Astrocyte of the spinal cord (primary cell): ENCODE data around the gene PIK3CA.

Experiments
- DNase-seq: peaks from one replicate; pipeline ENCODE4 v3.0.0; 2011; ENCODE audit warnings: low read depth, low spot score
- H3K4me3 ChIP-seq: 2 replicates; pipeline ENCODE4 v1.5.1; 2011; ENCODE audit warnings: low read depth, mild to moderate bottlenecking, low read length, moderate library complexity
- in situ Hi-C: cut with HindIII; loops from 2 replicates; pipeline ENCODE4 v1.10.0; 2017; ENCODE audit warnings: low sequenced_read_pairs
- TF ChIP-seq, protein P1 (sequence below): IDR thresholded peaks from 2 replicates; pipeline ENCODE4 v1.5.1; 2012; ENCODE audit warnings: low read depth, mild to moderate bottlenecking, low read length, inconsistent platforms

Gene PIK3CA

DNA sequence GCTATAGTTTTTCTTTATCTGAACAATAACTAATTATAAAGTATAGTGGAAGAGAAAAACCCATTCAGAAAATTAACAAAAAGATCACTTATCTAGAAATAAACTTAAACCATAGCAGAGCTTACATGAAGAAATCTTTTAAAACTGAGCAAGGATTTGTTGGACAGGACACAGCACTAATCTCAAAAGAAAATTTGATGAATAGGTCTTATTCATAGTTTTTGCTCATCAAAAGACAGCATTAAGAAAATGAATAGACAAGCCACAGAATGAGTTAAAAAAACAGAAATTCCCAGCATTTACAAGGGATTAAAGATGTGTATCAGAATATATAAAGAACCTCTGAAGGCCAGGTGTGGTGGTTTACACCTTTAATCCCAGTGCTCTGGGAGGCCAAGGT lies 29.5 kb downstream of the PIK3CA start:
- TF ChIP-seq, protein P1, sequence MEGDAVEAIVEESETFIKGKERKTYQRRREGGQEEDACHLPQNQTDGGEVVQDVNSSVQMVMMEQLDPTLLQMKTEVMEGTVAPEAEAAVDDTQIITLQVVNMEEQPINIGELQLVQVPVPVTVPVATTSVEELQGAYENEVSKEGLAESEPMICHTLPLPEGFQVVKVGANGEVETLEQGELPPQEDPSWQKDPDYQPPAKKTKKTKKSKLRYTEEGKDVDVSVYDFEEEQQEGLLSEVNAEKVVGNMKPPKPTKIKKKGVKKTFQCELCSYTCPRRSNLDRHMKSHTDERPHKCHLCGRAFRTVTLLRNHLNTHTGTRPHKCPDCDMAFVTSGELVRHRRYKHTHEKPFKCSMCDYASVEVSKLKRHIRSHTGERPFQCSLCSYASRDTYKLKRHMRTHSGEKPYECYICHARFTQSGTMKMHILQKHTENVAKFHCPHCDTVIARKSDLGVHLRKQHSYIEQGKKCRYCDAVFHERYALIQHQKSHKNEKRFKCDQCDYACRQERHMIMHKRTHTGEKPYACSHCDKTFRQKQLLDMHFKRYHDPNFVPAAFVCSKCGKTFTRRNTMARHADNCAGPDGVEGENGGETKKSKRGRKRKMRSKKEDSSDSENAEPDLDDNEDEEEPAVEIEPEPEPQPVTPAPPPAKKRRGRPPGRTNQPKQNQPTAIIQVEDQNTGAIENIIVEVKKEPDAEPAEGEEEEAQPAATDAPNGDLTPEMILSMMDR, result no peak
- in situ Hi-C loops, result no loop called here
- no peak overlapping the region for H3K4me3 ChIP-seq
- no peak for DNase-seq

DNA sequence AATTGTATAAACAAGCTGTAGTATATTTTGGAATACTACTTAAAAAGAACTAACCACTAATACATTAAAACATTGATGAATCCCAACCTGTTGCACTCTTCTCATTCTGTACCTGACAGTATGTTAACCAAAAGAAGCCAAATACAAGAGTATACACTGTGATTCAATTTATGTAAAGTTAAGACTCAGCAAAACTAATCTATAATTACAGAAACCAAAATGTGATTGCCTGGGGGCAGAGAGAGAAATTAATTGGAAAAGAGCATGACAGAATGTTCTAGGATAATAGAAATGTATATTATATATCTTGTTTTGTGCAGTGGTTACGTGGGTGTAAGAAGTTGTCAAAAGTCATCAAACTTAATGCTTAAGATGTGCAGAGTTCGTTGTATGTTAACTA lies 31.1 kb downstream of the PIK3CA start:
- no peak for DNase-seq
- in situ Hi-C loops, result no loop called here
- H3K4me3 ChIP-seq, result no peak overlapping the region
- TF ChIP-seq, protein P1, result no peak

DNA sequence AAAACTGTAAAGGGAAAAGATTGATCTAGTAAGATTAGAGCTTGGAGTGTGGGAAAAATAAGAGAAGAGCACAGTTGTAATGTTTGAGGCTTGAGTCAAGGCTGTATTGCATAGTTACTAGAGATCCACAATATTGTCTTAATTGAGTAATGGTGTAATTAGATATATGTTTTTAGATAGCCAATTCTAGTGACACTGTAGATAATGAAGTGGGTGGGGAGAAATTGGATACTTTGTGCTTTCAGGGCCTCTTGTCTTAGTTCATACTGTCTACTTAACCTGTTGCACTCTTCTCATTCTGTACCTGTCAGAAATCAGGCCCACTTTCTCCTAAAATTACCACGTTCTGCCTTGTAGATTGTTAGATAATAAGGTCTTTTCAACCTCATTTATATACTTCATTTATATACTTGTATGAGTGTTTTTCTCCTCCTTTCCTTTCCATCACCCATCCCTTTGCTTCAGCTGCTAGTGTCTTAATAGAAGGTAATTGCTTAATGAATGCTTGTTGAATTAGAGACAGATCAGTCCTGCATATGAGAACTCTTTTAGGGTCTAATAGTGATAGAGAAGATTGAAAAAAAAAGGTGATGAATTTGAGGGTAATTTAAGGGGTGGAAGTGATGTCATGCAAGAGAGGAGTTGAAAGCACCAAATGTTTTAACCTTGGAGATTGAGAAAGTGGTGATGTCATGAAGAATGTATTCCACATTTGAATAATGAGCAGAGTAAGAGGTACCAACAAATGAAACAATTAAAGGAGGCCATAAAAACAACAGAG lies 32.0 kb downstream of the PIK3CA start:
- in situ Hi-C loops, result no loop called here
- H3K4me3 ChIP-seq, result no peak overlapping the region
- TF ChIP-seq, protein P1, result no peak
- peak; percentile 57 for DNase-seq

DNA sequence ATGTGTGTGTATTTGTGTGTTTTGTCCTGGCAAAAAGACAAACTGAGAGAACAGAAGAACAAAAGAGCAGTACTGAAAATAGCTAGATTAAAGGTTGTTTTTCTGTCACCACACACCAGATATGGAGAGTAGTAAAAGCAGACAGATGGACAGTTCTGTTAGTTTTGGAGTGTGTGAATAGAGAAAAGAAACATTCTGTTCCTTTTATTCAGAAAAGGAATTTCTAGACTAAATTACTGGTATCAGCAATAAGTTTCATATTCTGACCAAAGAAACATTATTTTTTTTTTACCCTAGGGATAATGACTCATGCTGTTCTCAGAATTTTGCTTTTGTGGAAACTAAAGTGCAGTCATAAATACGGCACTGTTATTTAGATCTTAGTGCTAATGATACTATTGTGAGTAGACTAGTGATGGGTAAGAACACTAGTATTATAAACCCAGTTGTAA lies 32.9 kb downstream of the PIK3CA start:
- no peak overlapping the region for H3K4me3 ChIP-seq
- in situ Hi-C loops, result no loop called here
- DNase-seq, result peak; percentile 86
- TF ChIP-seq, protein P1, result no peak

DNA sequence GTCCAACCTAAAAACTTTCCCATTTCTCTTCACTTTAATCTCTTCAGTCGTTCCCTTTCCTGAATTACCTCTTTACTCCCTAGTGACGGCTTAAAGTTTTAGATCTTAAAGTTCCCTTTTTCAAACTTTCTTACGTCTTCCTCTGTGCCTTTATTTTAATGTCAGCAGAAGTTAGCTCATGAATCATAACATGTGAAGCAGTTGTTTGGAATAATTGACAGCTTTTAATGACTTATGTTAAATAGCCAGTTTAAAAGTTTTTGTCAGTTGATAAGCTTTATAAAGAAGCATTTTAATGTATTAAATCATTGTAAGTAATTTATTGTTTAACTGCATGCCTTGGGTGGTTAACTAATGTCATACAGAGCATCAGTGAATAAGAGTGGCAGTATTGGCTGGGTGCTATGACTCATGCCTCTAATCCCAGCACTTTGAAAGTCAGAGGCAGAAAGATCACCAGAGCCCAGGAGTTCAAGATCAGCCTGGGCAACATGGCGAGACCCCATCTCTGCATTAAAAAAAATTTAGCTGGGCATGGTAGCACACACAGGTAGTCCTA lies 33.9 kb downstream of the PIK3CA start:
- no peak overlapping the region for H3K4me3 ChIP-seq
- peak; percentile 32 for DNase-seq
- TF ChIP-seq, protein P1, result no peak
- in situ Hi-C loops, result no loop called here

DNA sequence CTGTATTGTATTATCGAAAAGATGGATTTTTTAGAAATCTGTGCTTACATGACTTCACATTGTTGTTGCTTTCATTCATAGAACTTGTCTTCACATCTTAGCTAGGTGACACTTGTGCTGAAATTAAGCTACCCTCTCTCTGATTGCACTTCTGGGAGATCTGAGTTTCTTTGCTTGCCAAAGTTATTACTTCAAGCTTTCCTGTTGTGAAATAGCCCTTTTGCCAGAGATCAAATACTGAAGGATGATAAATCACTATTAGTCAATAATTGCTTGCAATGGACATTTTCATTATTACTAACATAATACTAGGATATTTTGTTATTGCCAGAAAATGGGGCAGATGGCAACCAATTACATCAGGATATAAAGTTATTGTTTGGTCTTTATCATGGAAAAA lies 34.7 kb downstream of the PIK3CA start:
- H3K4me3 ChIP-seq, result no peak overlapping the region
- no peak for DNase-seq
- in situ Hi-C loops, result no loop called here
- TF ChIP-seq, protein P1, result no peak
